Kidney (tissue), 14 donors: ENCODE measurements around the gene MCCC1. TPM values are rescaled to one million over a fixed set of nuclear protein-coding genes. Genes with fewer than 3 reads are reported as not detected.
A peak's percentile ranks its signal among the peaks of the same experiment; 100 is the strongest.

Source experiments
- DNase-seq, 5 donors: peaks; one replicate each; pipeline ENCODE4 v3.0.0-alpha.2; 2013 to 2020
- FAIRE-seq: peaks from 2 replicates; lab custom pipeline; 2012; peaks lifted over from hg19 to GRCh38; lab: Jason Lieb, UNC
- H3K27ac ChIP-seq, 2 donors: one replicate each; pipeline ENCODE4 v1.7.0; 2013; ENCODE audit warnings: low read depth in 2 of 2, low read length in 2 of 2, inconsistent platforms in 1 of 2
- H3K27me3 ChIP-seq: one replicate; pipeline ENCODE4 v1.7.1; 2013; ENCODE audit warnings: low read length, inconsistent platforms; ENCODE audit not compliant: control insufficient read depth, insufficient read depth
- H3K36me3 ChIP-seq, 3 donors: one replicate each; pipeline versions ENCODE4 v1.7.0 to v1.7.1; 2013; ENCODE audit warnings: low read length in 3 of 3, control low read depth in 1 of 3, inconsistent platforms in 1 of 3; ENCODE audit not compliant: insufficient read depth in 3 of 3, control insufficient read depth in 2 of 3
- H3K4me1 ChIP-seq, 3 donors: one replicate each; pipeline versions ENCODE4 v1.7.0 to v1.7.1; 2013; ENCODE audit warnings: low read length in 3 of 3, inconsistent platforms in 1 of 3, low read depth in 1 of 3; ENCODE audit not compliant: control insufficient read depth in 2 of 3, insufficient read depth in 2 of 3
- H3K4me3 ChIP-seq, 3 donors: one replicate each; pipeline versions ENCODE4 v1.7.0 to v1.8.1; 2013; ENCODE audit warnings: low read length in 3 of 3, control low read depth in 1 of 3, inconsistent platforms in 1 of 3
- H3K9ac ChIP-seq, 3 donors: one replicate each; pipeline versions ENCODE4 v1.7.0 to v1.7.1; 2013; ENCODE audit warnings: low read length in 3 of 3, control low read depth in 1 of 3, inconsistent platforms in 1 of 3
- H3K9me3 ChIP-seq, 3 donors: one replicate each; pipeline versions ENCODE4 v1.7.0 to v1.7.1; 2013; ENCODE audit warnings: low read length in 3 of 3, control low read depth in 1 of 3, inconsistent platforms in 1 of 3; ENCODE audit not compliant: control insufficient read depth in 2 of 3, insufficient read depth in 1 of 3
- CTCF ChIP-seq: IDR thresholded peaks from 3 replicates; pipeline ENCODE4 v1.5.1; 2012; ENCODE audit warnings: mild to moderate bottlenecking, moderate library complexity, borderline replicate concordance; ENCODE audit not compliant: insufficient read depth; ENCODE audit errors: extremely low read depth
- intact Hi-C: fragments of 100-400 bp; cut with DNase I; formaldehyde crosslinking; loops from one replicate; pipeline ENCODE4 v1.11.1; 2022
- polyA plus RNA-seq: library from polyadenylated mRNA; stranded (reverse); fragments of 350-450 nt; fragmentation: Illumina TruSeq; extraction: RNeasy Lipid Tissue Mini Kit (QIAGEN cat#74804); gene quantifications from one replicate; pipeline ENCODE4 v1.2.3, GENCODE V29; 2014; ENCODE audit warnings: low read depth, low replicate concordance; ENCODE audit not compliant: insufficient read depth
- total RNA-seq: library from RNA; stranded (reverse); fragmentation: NEBNext Ultra II Directional; extraction: Animal tissue kit (Norgen Biotek cat#: 25700); gene quantifications from one replicate; pipeline ENCODE4 v1.2.1, GENCODE V29; 2021
- donor health status: control.
- donor health status: control.
- donor health status: control.
- donor health status: control.
- donor health status: control.
- donor health status: DM: yes; HTN: yes; CAD: no.
- donor health status: Normal renal cell carcinoma (clear cell type).

The MCCC1 gene
- total and polyA plus RNA-seq, 2 donors from 2014 or later, result 35.3 to 85.5 TPM

- Histone ChIP-seq H3K9ac (no peak overlapping the region), H3K4me3 (no peak overlapping the region), H3K4me1 (no peaks in the 10 kb centered on the region), H3K27me3 (no peaks in the 10 kb centered on the region), H3K9me3 (no peaks in the 10 kb centered on the region), H3K27ac (no peak overlapping the region), H3K36me3 (peaks cover 8 to 13% (median 11%) of the 10 kb centered on the region in 3 donors)
- intact Hi-C loops, result no loop called here
- no peak for TF ChIP-seq CTCF
- no peak for FAIRE-seq
- no peak for DNase-seq
Measured at GRCh38 chr3:183044547-183045229, 54.6 kb downstream of the MCCC1 start.

GRCh38 chr3:183038757-183039156 is 60.5 kb downstream of the MCCC1 start:
- H3K9me3 ChIP-seq, result no peaks in the 10 kb centered on the region
- no peak overlapping the region for H3K4me3 ChIP-seq
- peaks cover 0 to 16% (median 2%) of the 10 kb centered on the region in 3 donors for H3K4me1 ChIP-seq
- DNase-seq (no peak), FAIRE-seq (no peak)
- H3K36me3 ChIP-seq, result peaks cover 7 to 23% (median 7%) of the 10 kb centered on the region in 3 donors
- no peak overlapping the region for H3K9ac ChIP-seq
- intact Hi-C loops, result no loop called here
- peak overlapping the region in 1 of 2 donors; percentile 2 for H3K27ac ChIP-seq
- no peak for TF ChIP-seq CTCF
- no peaks in the 10 kb centered on the region for H3K27me3 ChIP-seq

GRCh38 chr3:183038221-183038620 is 61.1 kb downstream of the MCCC1 start:
- H3K9me3 ChIP-seq, result no peaks in the 10 kb centered on the region
- no peak for FAIRE-seq
- H3K4me3 ChIP-seq, result no peak overlapping the region
- H3K4me1 ChIP-seq, result peaks cover 0 to 16% (median 2%) of the 10 kb centered on the region in 3 donors
- H3K27me3 ChIP-seq, result no peaks in the 10 kb centered on the region
- H3K9ac ChIP-seq, result no peak overlapping the region
- H3K36me3 ChIP-seq, result peaks cover 6 to 25% (median 7%) of the 10 kb centered on the region in 3 donors
- no peak for TF ChIP-seq CTCF
- DNase-seq, result peak in 3 of 5 donors; percentile 14 to 53 (median 31)
- intact Hi-C loops, result no loop called here
- H3K27ac ChIP-seq, result peak overlapping the region; percentile 13 to 49
